Measurements from ENCODE around the gene NRXN3. TPM values are rescaled to one million over a fixed set of nuclear protein-coding genes. Genes with fewer than 3 reads are reported as not detected.

Gene NRXN3
- polyA plus RNA-seq, 1 of the 3 experiments (the other 2 are of a cell fraction), result 1.6 TPM

DNA sequence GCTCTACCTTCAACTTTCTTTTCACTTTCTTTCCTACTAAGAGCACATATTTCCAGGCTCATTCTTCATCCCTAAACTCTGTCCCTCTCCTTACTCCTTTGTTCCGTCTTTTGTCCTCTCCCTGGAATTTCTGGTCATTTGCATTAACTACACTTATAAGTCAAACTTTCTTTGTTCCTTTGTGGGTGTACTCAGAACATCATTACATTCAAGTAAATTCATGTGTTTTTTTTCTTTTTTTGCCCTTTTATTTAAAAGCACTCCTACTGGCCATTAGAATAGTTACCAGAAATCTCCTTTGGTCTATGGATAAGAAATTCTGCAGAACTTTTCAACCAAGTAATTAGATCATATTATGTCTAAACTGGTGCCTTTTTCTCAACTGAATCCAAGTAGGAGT, 1238.5 kb downstream of the NRXN3 start:
- Histone ChIP-seq H3K9me3 (no peaks in the 10 kb centered on the region), H3K79me2 (ENCODE audit: insufficient read depth) (no peaks in the 10 kb centered on the region), H3K36me3 (replicated peaks in 1 of 2; ENCODE audit: control insufficient read depth in 1 of 2, insufficient read depth in 2 of 2, low read length in 1 of 2) (no peaks in the 10 kb centered on the region), H3K4me3 (ENCODE audit: low read depth in 2 of 2, low read length in 1 of 2) (no peak overlapping the region), H3K27me3 (ENCODE audit: insufficient read depth) (no peaks in the 10 kb centered on the region), H3K9ac (no peak overlapping the region), H3K9me2 (no peaks in the 10 kb centered on the region), H3K4me1 (ENCODE audit: control insufficient read depth in 1 of 2, insufficient read depth in 2 of 2, low read depth in 1 of 2, low read length in 1 of 2) (peaks cover 0 to 16% of the 10 kb centered on the region in 2 experiments; a peak in 1 of 4 replicates), H3K27ac (ENCODE audit: low read depth in 2 of 2, low read length in 1 of 2) (no peak overlapping the region), H3F3A (replicated peaks; ENCODE audit: insufficient read depth) (peaks cover 4% of the 10 kb centered on the region), H4K20me1 (ENCODE audit: insufficient read depth) (no peaks in the 10 kb centered on the region), H3K4me2 (no peak overlapping the region), H2AFZ (ENCODE audit: low read depth) (no peak overlapping the region; the same call in 1 of the 2 replicates)
- POLR2A ChIA-PET, result no interaction called here
- WGBS (ENCODE audit: low lambda C conversion rate), result 76% methylated on average over 1 of the region's 1 CpG
- no peak for DNase-seq
- TF ChIP-seq RCOR1 (IDR thresholded peaks at IDR 0.05; ENCODE audit: low read length), result no peak
- TF ChIP-seq, protein P1, sequence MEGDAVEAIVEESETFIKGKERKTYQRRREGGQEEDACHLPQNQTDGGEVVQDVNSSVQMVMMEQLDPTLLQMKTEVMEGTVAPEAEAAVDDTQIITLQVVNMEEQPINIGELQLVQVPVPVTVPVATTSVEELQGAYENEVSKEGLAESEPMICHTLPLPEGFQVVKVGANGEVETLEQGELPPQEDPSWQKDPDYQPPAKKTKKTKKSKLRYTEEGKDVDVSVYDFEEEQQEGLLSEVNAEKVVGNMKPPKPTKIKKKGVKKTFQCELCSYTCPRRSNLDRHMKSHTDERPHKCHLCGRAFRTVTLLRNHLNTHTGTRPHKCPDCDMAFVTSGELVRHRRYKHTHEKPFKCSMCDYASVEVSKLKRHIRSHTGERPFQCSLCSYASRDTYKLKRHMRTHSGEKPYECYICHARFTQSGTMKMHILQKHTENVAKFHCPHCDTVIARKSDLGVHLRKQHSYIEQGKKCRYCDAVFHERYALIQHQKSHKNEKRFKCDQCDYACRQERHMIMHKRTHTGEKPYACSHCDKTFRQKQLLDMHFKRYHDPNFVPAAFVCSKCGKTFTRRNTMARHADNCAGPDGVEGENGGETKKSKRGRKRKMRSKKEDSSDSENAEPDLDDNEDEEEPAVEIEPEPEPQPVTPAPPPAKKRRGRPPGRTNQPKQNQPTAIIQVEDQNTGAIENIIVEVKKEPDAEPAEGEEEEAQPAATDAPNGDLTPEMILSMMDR (IDR thresholded peaks at IDR 0.05), result peak; percentile 45
- CTCF ChIA-PET, result interaction anchor here (0.9 kb wide), 1 partner anchor 12 kb away, joined by 3 read pairs; no protein-coding TSS in a partner anchor

DNA sequence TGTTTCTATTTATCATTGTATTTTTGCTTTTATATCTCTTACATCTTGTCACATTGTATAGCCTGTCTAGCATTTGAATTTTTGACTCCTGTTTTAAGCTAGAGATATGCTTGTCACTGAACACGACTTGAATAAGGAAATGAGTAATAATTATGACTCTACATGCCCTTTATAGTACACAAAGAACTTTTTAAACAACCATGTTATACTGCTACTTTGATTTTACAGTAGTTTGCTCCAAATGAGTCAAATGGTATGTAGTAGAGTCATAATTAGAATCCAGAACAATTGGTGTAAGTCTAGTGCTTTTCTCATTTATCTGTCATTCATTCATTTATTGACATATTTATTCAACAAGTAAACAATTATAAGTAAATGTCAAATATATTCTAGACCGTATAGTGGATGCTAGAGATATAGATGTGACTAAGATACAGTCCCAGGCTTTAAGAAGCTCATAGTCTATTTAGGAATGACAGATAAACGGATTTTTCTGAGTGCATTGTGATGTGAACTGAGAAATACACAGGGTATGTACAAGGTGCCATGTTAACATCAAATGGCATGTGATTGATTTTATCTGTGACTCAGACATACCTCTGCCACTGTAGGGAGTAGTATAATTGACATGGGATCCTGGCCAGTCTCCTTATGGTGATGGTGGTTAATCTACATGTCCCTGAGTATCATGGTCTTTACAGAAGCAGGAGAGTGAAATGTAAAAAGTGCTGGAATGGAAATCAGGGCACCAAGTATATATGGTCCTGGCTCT, 1241.4 kb downstream of the NRXN3 start:
- 19% methylated on average over 3 of the region's 3 CpGs for WGBS (ENCODE audit: low lambda C conversion rate)
- CTCF ChIA-PET, result no interaction called here

DNA sequence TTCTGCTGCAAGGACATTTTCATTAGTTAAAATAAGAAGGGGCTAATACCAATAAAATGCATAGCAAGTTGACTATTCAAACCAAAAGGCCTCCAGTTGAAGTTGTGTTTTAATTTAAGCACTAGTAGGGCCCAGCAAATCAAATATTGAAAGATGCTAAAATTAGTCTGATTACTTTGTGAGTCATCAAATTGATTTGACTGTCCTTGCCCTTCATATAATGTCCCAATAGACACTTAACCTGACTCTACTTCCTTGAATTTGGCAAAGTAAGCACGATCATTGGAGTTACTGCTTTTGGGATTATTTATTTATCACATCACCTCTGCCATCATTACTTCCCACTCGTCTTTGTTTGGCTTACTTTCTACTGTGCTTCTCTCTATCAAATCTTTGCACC, 1242.6 kb downstream of the NRXN3 start:
- Histone ChIP-seq H3K4me2 (no peak overlapping the region), H3K9ac (no peak overlapping the region), H3K79me2 (ENCODE audit: insufficient read depth) (no peaks in the 10 kb centered on the region), H3K9me2 (no peaks in the 10 kb centered on the region), H4K20me1 (ENCODE audit: insufficient read depth) (no peaks in the 10 kb centered on the region), H3K36me3 (replicated peaks in 1 of 2; ENCODE audit: control insufficient read depth in 1 of 2, insufficient read depth in 2 of 2, low read length in 1 of 2) (no peaks in the 10 kb centered on the region), H3K27me3 (ENCODE audit: insufficient read depth) (no peaks in the 10 kb centered on the region), H3K27ac (ENCODE audit: low read depth in 2 of 2, low read length in 1 of 2) (no peak overlapping the region), H3K4me1 (ENCODE audit: control insufficient read depth in 1 of 2, insufficient read depth in 2 of 2, low read depth in 1 of 2, low read length in 1 of 2) (peaks cover 0 to 9% of the 10 kb centered on the region in 2 experiments; a peak in 1 of 4 replicates), H2AFZ (ENCODE audit: low read depth) (no peak overlapping the region), H3F3A (replicated peaks; ENCODE audit: insufficient read depth) (peaks cover 4% of the 10 kb centered on the region), H3K9me3 (no peaks in the 10 kb centered on the region), H3K4me3 (ENCODE audit: low read depth in 2 of 2, low read length in 1 of 2) (no peak overlapping the region)
- no peak for DNase-seq
- POLR2A ChIA-PET, result no interaction called here
- WGBS (ENCODE audit: low lambda C conversion rate), result 35% methylated on average over 2 of the region's 2 CpGs
- CTCF ChIA-PET, result no interaction called here
- no peak for TF ChIP-seq SIN3A (IDR thresholded peaks at IDR 0.05; ENCODE audit: borderline replicate concordance, low read depth, low read length)
- no peak for TF ChIP-seq RAD21 (IDR thresholded peaks at IDR 0.05; ENCODE audit: low read length)
- TF ChIP-seq RCOR1 (IDR thresholded peaks at IDR 0.05; ENCODE audit: low read length), result no peak
- TF ChIP-seq MXI1 (IDR thresholded peaks at IDR 0.05; ENCODE audit: low read depth, low read length), result no peak
- no peak for TF ChIP-seq MEF2A (IDR thresholded peaks at IDR 0.05; ENCODE audit: borderline replicate concordance, low read depth)
- TF ChIP-seq RFX5 (IDR thresholded peaks at IDR 0.05; ENCODE audit: low read length), result no peak
- TF ChIP-seq TAF1 (IDR thresholded peaks at IDR 0.05; ENCODE audit: borderline replicate concordance, low read depth, low read length), result no peak
- TF ChIP-seq FOXM1 (IDR thresholded peaks at IDR 0.05; ENCODE audit: low read depth), result no peak
- no peak for TF ChIP-seq EZH2phosphoT487 (IDR thresholded peaks at IDR 0.05; ENCODE audit: borderline replicate concordance, low read depth)
- no peak for TF ChIP-seq CHD2 (IDR thresholded peaks at IDR 0.05; ENCODE audit: low read length, partially characterized antibody)
- TF ChIP-seq TCF12 (IDR thresholded peaks at IDR 0.05), result no peak
- no peak for TF ChIP-seq NRF1 (IDR thresholded peaks at IDR 0.05; ENCODE audit: low read depth, low read length)
- TF ChIP-seq, protein P2, sequence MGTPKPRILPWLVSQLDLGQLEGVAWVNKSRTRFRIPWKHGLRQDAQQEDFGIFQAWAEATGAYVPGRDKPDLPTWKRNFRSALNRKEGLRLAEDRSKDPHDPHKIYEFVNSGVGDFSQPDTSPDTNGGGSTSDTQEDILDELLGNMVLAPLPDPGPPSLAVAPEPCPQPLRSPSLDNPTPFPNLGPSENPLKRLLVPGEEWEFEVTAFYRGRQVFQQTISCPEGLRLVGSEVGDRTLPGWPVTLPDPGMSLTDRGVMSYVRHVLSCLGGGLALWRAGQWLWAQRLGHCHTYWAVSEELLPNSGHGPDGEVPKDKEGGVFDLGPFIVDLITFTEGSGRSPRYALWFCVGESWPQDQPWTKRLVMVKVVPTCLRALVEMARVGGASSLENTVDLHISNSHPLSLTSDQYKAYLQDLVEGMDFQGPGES (IDR thresholded peaks at IDR 0.05; ENCODE audit: low read depth, low read length), result no peak
- no peak for TF ChIP-seq JUND (IDR thresholded peaks at IDR 0.05)
- TF ChIP-seq ELF1 (IDR thresholded peaks at IDR 0.05), result no peak
- TF ChIP-seq GABPA (IDR thresholded peaks at IDR 0.05; ENCODE audit: low read depth), result no peak

More for the DNA sequence above, 1241.4 kb downstream of the NRXN3 start:
- POLR2A ChIA-PET, result no interaction called here
- Histone ChIP-seq H3K9me2 (no peaks in the 10 kb centered on the region), H3K79me2 (ENCODE audit: insufficient read depth) (no peaks in the 10 kb centered on the region), H3K27ac (ENCODE audit: low read depth in 2 of 2, low read length in 1 of 2) (peak overlapping the region in 1 of 2 experiments; percentile 10; a peak in 2 of 4 replicates), H3K9ac (no peak overlapping the region), H3K9me3 (no peaks in the 10 kb centered on the region), H3K36me3 (replicated peaks in 1 of 2; ENCODE audit: control insufficient read depth in 1 of 2, insufficient read depth in 2 of 2, low read length in 1 of 2) (no peaks in the 10 kb centered on the region), H3K4me2 (no peak overlapping the region), H2AFZ (ENCODE audit: low read depth) (no peak overlapping the region), H4K20me1 (ENCODE audit: insufficient read depth) (no peaks in the 10 kb centered on the region), H3K27me3 (ENCODE audit: insufficient read depth) (no peaks in the 10 kb centered on the region), H3K4me3 (ENCODE audit: low read depth in 2 of 2, low read length in 1 of 2) (no peak overlapping the region), H3K4me1 (ENCODE audit: control insufficient read depth in 1 of 2, insufficient read depth in 2 of 2, low read depth in 1 of 2, low read length in 1 of 2) (peaks cover 0 to 16% of the 10 kb centered on the region in 2 experiments; a peak in 1 of 4 replicates), H3F3A (replicated peaks; ENCODE audit: insufficient read depth) (peaks cover 4% of the 10 kb centered on the region)
- peak; percentile 29; the same call in 1 of the 2 replicates for TF ChIP-seq TCF12 (IDR thresholded peaks at IDR 0.05)
- TF ChIP-seq, protein P3, sequence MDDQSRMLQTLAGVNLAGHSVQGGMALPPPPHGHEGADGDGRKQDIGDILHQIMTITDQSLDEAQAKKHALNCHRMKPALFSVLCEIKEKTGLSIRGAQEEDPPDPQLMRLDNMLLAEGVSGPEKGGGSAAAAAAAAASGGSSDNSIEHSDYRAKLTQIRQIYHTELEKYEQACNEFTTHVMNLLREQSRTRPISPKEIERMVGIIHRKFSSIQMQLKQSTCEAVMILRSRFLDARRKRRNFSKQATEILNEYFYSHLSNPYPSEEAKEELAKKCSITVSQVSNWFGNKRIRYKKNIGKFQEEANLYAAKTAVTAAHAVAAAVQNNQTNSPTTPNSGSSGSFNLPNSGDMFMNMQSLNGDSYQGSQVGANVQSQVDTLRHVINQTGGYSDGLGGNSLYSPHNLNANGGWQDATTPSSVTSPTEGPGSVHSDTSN (IDR thresholded peaks at IDR 0.05), result peak; percentile 3; the same call in 1 of the 2 replicates
- no peak for TF ChIP-seq EZH2phosphoT487 (IDR thresholded peaks at IDR 0.05; ENCODE audit: borderline replicate concordance, low read depth)
- no peak for DNase-seq

Data from SK-N-SH (cell line).